A673 (cell line): Measurements from ENCODE around the gene SECISBP2.

Source experiments
- EZH2 ChIP-seq: fragments of 200-600 bp; sonication (generic); IDR thresholded peaks from 2 replicates; pipeline ENCODE4 v1.6.1; 2017; ENCODE audit warnings: borderline replicate concordance, low read depth, mild to moderate bottlenecking, mixed read lengths, antibody characterized with exemption, low read length; ENCODE audit not compliant: poor library complexity, severe bottlenecking
- TF ChIP-seq, protein P1 (sequence below): fragments of 300-800, 200-600 bp; sonication (generic); conservative IDR thresholded peaks from 2 replicates; pipeline ENCODE4 v1.5.1; 2017; ENCODE audit warnings: low read depth, mild to moderate bottlenecking, antibody characterized with exemption, low read length, moderate library complexity, mixed read lengths

DNA sequence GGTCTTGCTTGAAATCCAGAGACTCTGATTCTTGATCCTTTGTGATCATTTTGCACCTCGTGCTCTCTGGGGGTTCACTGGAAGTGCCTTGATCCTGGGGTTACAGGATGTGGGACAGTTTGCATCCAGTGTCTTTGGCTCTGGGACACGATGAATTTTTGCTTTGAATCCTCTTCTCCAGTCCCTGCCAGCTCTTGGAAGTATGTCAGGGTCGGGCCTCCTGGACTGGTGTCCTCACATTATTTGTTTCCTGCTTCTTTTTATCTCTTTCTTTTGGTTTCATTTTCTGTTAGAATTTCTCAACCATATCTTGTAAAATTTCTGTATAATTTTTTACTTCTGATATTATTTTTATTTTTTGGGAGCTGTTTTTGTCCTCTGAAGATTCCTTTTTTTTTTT, 34.2 kb downstream of the SECISBP2 start:
- TF ChIP-seq, protein P1, sequence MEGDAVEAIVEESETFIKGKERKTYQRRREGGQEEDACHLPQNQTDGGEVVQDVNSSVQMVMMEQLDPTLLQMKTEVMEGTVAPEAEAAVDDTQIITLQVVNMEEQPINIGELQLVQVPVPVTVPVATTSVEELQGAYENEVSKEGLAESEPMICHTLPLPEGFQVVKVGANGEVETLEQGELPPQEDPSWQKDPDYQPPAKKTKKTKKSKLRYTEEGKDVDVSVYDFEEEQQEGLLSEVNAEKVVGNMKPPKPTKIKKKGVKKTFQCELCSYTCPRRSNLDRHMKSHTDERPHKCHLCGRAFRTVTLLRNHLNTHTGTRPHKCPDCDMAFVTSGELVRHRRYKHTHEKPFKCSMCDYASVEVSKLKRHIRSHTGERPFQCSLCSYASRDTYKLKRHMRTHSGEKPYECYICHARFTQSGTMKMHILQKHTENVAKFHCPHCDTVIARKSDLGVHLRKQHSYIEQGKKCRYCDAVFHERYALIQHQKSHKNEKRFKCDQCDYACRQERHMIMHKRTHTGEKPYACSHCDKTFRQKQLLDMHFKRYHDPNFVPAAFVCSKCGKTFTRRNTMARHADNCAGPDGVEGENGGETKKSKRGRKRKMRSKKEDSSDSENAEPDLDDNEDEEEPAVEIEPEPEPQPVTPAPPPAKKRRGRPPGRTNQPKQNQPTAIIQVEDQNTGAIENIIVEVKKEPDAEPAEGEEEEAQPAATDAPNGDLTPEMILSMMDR: no peak
- TF ChIP-seq EZH2: no peak
